Lower lobe of right lung (tissue), 2 donors: ENCODE results near the gene CGN. TPM values are rescaled to one million over a fixed set of nuclear protein-coding genes. Genes with fewer than 3 reads are reported as not detected.

ENCODE experiments used
- ATAC-seq, 2 donors: fragments of 200-7000 bp; cut with Tn5 transposase; one replicate each; pipeline ENCODE4 v1.9.1; 2020 to 2022; ENCODE audit warnings: mild to moderate bottlenecking in 2 of 2, moderate library complexity in 2 of 2
- DNase-seq: peaks from one replicate; pipeline ENCODE4 v3.0.0-alpha.2; 2020
- H3K27ac ChIP-seq: fragments of 200-600 bp; one replicate; pipeline ENCODE4 v1.8.0; 2022
- H3K27me3 ChIP-seq: fragments of 200-600 bp; one replicate; pipeline ENCODE4 v1.8.0; 2022; ENCODE audit warnings: low read depth
- H3K36me3 ChIP-seq: fragments of 200-600 bp; one replicate; pipeline ENCODE4 v1.8.0; 2022; ENCODE audit warnings: mild to moderate bottlenecking
- H3K4me1 ChIP-seq: fragments of 200-600 bp; one replicate; pipeline ENCODE4 v1.8.0; 2022
- H3K4me3 ChIP-seq: fragments of 200-600 bp; one replicate; pipeline ENCODE4 v1.8.0; 2022; ENCODE audit warnings: mild to moderate bottlenecking
- H3K9me3 ChIP-seq: fragments of 200-600 bp; one replicate; pipeline ENCODE4 v1.8.0; 2022
- CTCF ChIP-seq: fragments of 200-600 bp; IDR thresholded peaks from one replicate; pipeline ENCODE4 v1.8.0; 2022; ENCODE audit warnings: antibody characterized with exemption, mild to moderate bottlenecking
- intact Hi-C: fragments of 100-400 bp; cut with DNase I; formaldehyde crosslinking; loops from one replicate; pipeline ENCODE4 v1.11.0; 2022
- total RNA-seq: library from RNA; stranded (reverse); fragmentation: NEBNext Ultra II Directional; extraction: Animal tissue kit (Norgen Biotek cat#: 25700); gene quantifications from one replicate; pipeline ENCODE4 v1.2.1, GENCODE V29; 2021
- donor health status: DM: no; HTN: yes; CAD: no; lungs with severe emphysema.

CGN gene
- total RNA-seq, 1 donor from 2014 or later = 52.9 TPM

- TF ChIP-seq CTCF = no peak
- H3K4me1 ChIP-seq = peaks cover 16% of the 10 kb centered on the region
- DNase-seq (no peak), ATAC-seq (peak in 1 of 2 donors; percentile 3)
- H3K4me3 ChIP-seq = no peak overlapping the region
- intact Hi-C loops = no loop called here
- H3K9me3 ChIP-seq = no peaks in the 10 kb centered on the region
- no peaks in the 10 kb centered on the region for H3K36me3 ChIP-seq
- no peaks in the 10 kb centered on the region for H3K27me3 ChIP-seq
- peak overlapping the region; percentile 58 for H3K27ac ChIP-seq
Observed at GRCh38 chr1:151547900-151548230, 36.7 kb downstream of the CGN start.

GRCh38 chr1:151549199-151549598, 38.0 kb downstream of the CGN start:
- peaks cover 16% of the 10 kb centered on the region for H3K4me1 ChIP-seq

GRCh38 chr1:151553659-151554058, 42.5 kb downstream of the CGN start:
- H3K4me1 ChIP-seq = peaks cover 5% of the 10 kb centered on the region
- no peak overlapping the region for H3K4me3 ChIP-seq
- H3K27ac ChIP-seq = no peak overlapping the region
- intact Hi-C loops = no loop called here
- ATAC-seq (no peak), DNase-seq (no peak)
- H3K9me3 ChIP-seq = no peaks in the 10 kb centered on the region
- no peak for TF ChIP-seq CTCF
- H3K27me3 ChIP-seq = no peaks in the 10 kb centered on the region
- no peaks in the 10 kb centered on the region for H3K36me3 ChIP-seq

More at GRCh38 chr1:151549199-151549598, 38.0 kb downstream of the CGN start:
- H3K36me3 ChIP-seq = no peaks in the 10 kb centered on the region
- no peak for TF ChIP-seq CTCF
- no peak overlapping the region for H3K4me3 ChIP-seq
- DNase-seq (no peak), ATAC-seq (no peak)
- no peaks in the 10 kb centered on the region for H3K27me3 ChIP-seq
- H3K27ac ChIP-seq = no peak overlapping the region
- intact Hi-C loops = no loop called here
- no peaks in the 10 kb centered on the region for H3K9me3 ChIP-seq

- no peak for DNase-seq
- no peak overlapping the region for H3K4me3 ChIP-seq
- H3K36me3 ChIP-seq = no peaks in the 10 kb centered on the region
- H3K27me3 ChIP-seq = no peaks in the 10 kb centered on the region
- no peak for ATAC-seq
- TF ChIP-seq CTCF = no peak
- no peak overlapping the region for H3K27ac ChIP-seq
- H3K4me1 ChIP-seq = no peaks in the 10 kb centered on the region
- intact Hi-C loops = no loop called here
- H3K9me3 ChIP-seq = no peaks in the 10 kb centered on the region
Observed at GRCh38 chr1:151556052-151556451, 44.9 kb downstream of the CGN start.

GRCh38 chr1:151562661-151563060, 51.5 kb downstream of the CGN start:
- intact Hi-C loops = no loop called here
- H3K9me3 ChIP-seq = no peaks in the 10 kb centered on the region
- no peaks in the 10 kb centered on the region for H3K4me1 ChIP-seq
- H3K27ac ChIP-seq = no peak overlapping the region
- H3K27me3 ChIP-seq = no peaks in the 10 kb centered on the region
- TF ChIP-seq CTCF = no peak
- H3K36me3 ChIP-seq = peaks cover 27% of the 10 kb centered on the region
- ATAC-seq (no peak), DNase-seq (no peak)
- no peak overlapping the region for H3K4me3 ChIP-seq

- no peak for DNase-seq
- peaks cover 27% of the 10 kb centered on the region for H3K36me3 ChIP-seq
Observed at GRCh38 chr1:151563376-151563775, 52.2 kb downstream of the CGN start.

More at GRCh38 chr1:151563376-151563775, 52.2 kb downstream of the CGN start:
- H3K27me3 ChIP-seq = no peaks in the 10 kb centered on the region
- no peak for ATAC-seq
- H3K27ac ChIP-seq = no peak overlapping the region
- intact Hi-C loops = no loop called here
- TF ChIP-seq CTCF = no peak
- H3K4me1 ChIP-seq = no peaks in the 10 kb centered on the region
- H3K9me3 ChIP-seq = no peaks in the 10 kb centered on the region
- H3K4me3 ChIP-seq = no peak overlapping the region
